ENCODE results near the gene AMDHD1. TPM values are rescaled to one million over a fixed set of nuclear protein-coding genes. Genes with fewer than 3 reads are reported as not detected.

The AMDHD1 gene
- total and polyA plus RNA-seq, 2 of the 8 experiments (the other 6 are each of a cell fraction or from before 2014, with no cell fraction given) = 0.14 TPM; not detected in 1

- Histone ChIP-seq H4K20me1 (replicated peaks in 1 of 2; ENCODE audit: control insufficient read depth in 1 of 2, insufficient read depth in 2 of 2, low read length in 2 of 2) (no peaks in the 10 kb centered on the region), H3K36me3 (ENCODE audit: control insufficient read depth in 2 of 4, insufficient read depth in 4 of 4, low read length in 3 of 4) (peaks cover 2 to 54% (median 13%) of the 10 kb centered on the region in 4 experiments; a peak in 7 of 8 replicates), H2BK15ac (ENCODE audit: low read length) (no peak overlapping the region), H3K56ac (replicated peaks; ENCODE audit: insufficient read length, low read depth, low read length) (no peak overlapping the region), H3K23ac (ENCODE audit: insufficient read length) (no peak overlapping the region), H4K5ac (ENCODE audit: insufficient read length, low read depth, low read length) (no peak overlapping the region), H4K8ac (ENCODE audit: extremely low read depth, insufficient read depth, low read length) (no peak overlapping the region), H3K18ac (ENCODE audit: extremely low read depth, low read length) (no peak overlapping the region), H2BK5ac (ENCODE audit: low read depth, low read length) (no peak overlapping the region), H3K23me2 (ENCODE audit: low read depth, low read length) (no peaks in the 10 kb centered on the region), H2AK5ac (ENCODE audit: low read depth, low read length) (no peak overlapping the region), H2BK12ac (ENCODE audit: low read depth, low read length) (no peak overlapping the region), H3K4me2 (ENCODE audit: insufficient read depth in 1 of 2, low read depth in 2 of 2, low read length in 2 of 2) (no peak overlapping the region), H3K9me3 (ENCODE audit: insufficient read depth in 2 of 2, low read depth in 1 of 2, low read length in 1 of 2) (no peaks in the 10 kb centered on the region), H2BK120ac (replicated peaks; ENCODE audit: low read depth, low read length) (no peak overlapping the region), H3K79me1 (ENCODE audit: low read depth, low read length) (no peaks in the 10 kb centered on the region), H3K4me1 (replicated peaks in 1 of 4; ENCODE audit: control insufficient read depth in 3 of 4, insufficient read depth in 4 of 4, low read length in 3 of 4) (peaks cover 0 to 3% (median 0%) of the 10 kb centered on the region in 4 experiments; a peak in 1 of 7 replicates), H4K91ac (replicated peaks; ENCODE audit: insufficient read length, low read length) (no peak overlapping the region), H3K27me3 (replicated peaks in 1 of 4; ENCODE audit: control insufficient read depth in 3 of 4, extremely low read depth in 1 of 4, insufficient read depth in 3 of 4, low read length in 3 of 4) (no peaks in the 10 kb centered on the region), H2AFZ (ENCODE audit: low read length) (no peak overlapping the region), H3K4ac (replicated peaks; ENCODE audit: insufficient read length, low read depth, low read length) (no peak overlapping the region), H3K9ac (replicated peaks in 1 of 4; ENCODE audit: extremely low read depth in 1 of 4, low read depth in 3 of 4, low read length in 3 of 4) (no peak overlapping the region), H3K79me2 (ENCODE audit: control insufficient read depth in 1 of 2, insufficient read depth in 2 of 2, low read length in 2 of 2) (no peaks in the 10 kb centered on the region), H3K4me3 (ENCODE audit: extremely low read depth in 1 of 4, insufficient read depth in 2 of 4, low read depth in 3 of 4, low read length in 4 of 4) (no peak overlapping the region), H3K27ac (ENCODE audit: low read depth, low read length) (no peak overlapping the region), H2BK20ac (ENCODE audit: low read length) (no peak overlapping the region), H3K14ac (ENCODE audit: insufficient read length) (no peak overlapping the region)
- FAIRE-seq (no peak), DNase-seq (ENCODE audit: low read depth in 1 of 2, low spot score in 2 of 2) (no peak)
- ChIA-PET POLR2A (ENCODE audit: partially characterized antibody) (no interaction called here), CTCF (ENCODE audit: partially characterized antibody) (interaction anchor here (0.5 to 8.7 kb wide), 11 partner anchors 11 to 109 kb away, joined by 3 to 149 read pairs (median 13); no protein-coding TSS in a partner anchor)
- no peak for TF ChIP-seq POLR2A (IDR thresholded peaks at IDR 0.05; ENCODE audit: control extremely low read depth in 1 of 2, low read depth in 2 of 2, low read length in 2 of 2)
- no peak for TF ChIP-seq CBX8 (IDR thresholded peaks at IDR 0.05; ENCODE audit: borderline replicate concordance, low read depth, low read length)
- TF ChIP-seq POLR2AphosphoS5 (IDR thresholded peaks at IDR 0.05; ENCODE audit: low read depth, low read length) = no peak
- no peak for TF ChIP-seq NANOG (IDR thresholded peaks at IDR 0.05; ENCODE audit: insufficient read depth, low read depth, low read length, poor library complexity, severe bottlenecking)
- TF ChIP-seq CBX5 (IDR thresholded peaks at IDR 0.05; ENCODE audit: low read depth, low read length) = no peak
- no peak for TF ChIP-seq RFX5 (IDR thresholded peaks at IDR 0.05; ENCODE audit: borderline replicate concordance, low read depth, low read length)
- TF ChIP-seq JUND (IDR thresholded peaks at IDR 0.05; ENCODE audit: low read length) = no peak
- no peak for TF ChIP-seq ASH2L (IDR thresholded peaks at IDR 0.05; ENCODE audit: low read length)
- no peak for TF ChIP-seq ATF2 (IDR thresholded peaks at IDR 0.05; ENCODE audit: low read length)
- no peak for TF ChIP-seq SP4 (IDR thresholded peaks at IDR 0.05; ENCODE audit: low read length)
- 89% methylated on average over 5 of the region's 5 CpGs; no CpG with 5 or more reads in 1 of the 2 experiments for whole genome bisulfite sequencing, 2 experiments (ENCODE audit: extremely low coverage in 1 of 2, insufficient coverage in 1 of 2, insufficient read length in 1 of 2, insufficient replicate concordance in 2 of 2, low coverage in 1 of 2, low lambda C conversion rate in 2 of 2, missing lambda C conversion rate in 1 of 2)
These were observed 57.7 kb downstream of the AMDHD1 start for GRCh38 chr12:96000858-96001257.
